Putamen (tissue), 1 donor: ENCODE measurements around the gene ECSIT.
A peak's percentile ranks its signal among the peaks of the same experiment; 100 is the strongest.

Experiments used
- DNase-seq: peaks from one replicate; pipeline ENCODE4 v3.0.0-alpha.2; 2016; ENCODE audit warnings: low spot score

ECSIT gene

DNA sequence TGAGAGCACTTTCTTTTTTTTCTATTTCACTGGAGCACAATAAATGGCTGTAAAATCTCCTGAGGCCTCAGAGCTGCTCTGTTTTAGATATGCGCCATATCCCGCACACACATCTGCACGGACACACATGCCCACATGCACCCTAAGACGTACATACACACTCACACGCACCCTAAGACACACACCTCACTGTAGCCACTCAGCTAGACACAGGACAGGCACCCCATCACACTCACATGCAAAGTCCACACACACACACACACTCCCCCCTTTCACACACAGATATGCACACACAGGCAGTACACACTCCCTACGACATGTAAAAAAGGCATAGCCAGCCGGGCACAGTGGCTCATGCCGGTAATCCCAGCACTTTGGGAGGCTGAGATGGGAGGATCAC is 21.3 kb upstream of the ECSIT start:
- no peak for DNase-seq

DNA sequence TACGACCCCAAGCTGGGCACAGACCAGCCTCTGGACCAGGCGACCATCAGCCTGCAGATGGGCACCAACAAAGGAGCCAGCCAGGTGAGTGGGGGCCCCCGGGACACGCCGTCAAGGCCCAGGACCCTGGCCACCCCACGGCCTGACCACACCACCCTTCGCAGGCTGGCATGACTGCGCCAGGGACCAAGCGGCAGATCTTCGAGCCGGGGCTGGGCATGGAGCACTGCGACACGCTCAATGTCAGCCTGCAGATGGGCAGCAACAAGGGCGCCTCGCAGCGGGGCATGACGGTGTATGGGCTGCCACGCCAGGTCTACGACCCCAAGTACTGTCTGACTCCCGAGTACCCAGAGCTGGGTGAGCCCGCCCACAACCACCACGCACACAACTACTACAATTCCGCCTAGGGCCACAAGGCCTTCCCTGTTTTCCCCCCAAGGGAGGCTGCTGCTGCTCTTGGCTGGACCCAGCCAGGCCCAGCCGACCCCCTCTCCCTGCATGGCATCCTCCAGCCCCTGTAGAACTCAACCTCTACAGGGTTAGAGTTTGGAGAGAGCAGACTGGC is 20.5 kb upstream of the ECSIT start:
- DNase-seq: no peak

DNA sequence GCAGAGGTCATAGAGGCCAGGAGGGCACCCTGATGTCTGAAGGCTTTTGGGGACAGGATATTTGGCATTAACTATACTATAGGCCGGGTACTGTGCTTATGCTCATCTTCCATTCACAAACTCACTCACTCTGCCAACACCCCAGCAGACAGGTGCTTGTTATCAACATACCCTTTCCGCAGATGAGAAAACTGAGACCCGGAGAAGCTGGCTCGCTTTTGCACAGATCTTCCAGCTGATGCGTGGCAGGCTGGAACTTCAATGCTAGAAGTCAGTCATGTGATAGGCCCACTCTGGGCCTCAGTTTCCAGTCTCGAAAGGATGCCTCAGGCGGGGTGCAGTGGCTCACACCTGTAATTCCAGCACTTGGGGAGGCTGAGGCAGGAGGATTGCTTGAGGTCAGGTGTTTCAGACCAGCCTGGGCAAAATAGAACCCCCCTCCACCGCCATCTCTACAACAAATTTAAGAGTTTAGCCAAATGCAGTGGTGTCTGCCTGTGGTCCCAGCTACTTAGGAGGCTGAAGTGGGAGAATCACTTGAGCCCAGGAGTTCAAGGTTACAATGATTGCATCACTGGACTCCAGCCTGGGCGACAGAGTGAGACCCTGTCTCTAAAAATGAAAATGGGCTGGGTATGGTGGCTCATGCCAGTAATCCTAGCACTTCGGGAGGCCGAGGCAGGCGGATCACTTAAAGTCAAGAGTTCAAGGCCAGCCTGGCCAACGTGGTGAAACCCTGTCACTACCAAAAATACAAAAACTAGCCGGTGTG is 19.2 kb upstream of the ECSIT start:
- no peak for DNase-seq

DNA sequence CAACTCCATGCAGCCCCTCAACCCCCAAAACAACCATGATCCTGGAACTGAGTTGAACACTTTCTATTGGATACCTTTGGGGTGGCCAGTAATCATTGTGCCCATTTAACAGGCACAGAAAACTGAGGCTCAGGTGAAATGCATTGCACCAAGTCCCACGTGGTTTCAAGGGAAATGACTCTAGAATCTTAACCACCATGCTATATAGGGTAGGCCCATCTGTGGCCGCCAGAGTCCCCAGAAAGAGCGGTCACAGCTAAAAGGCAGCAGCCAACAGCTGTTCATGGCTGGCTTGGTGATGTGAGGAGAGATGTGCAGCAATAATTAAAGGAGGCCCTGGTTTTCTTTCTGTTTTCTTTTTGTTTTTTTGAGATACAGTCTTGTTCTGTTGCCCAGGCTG is 12.3 kb upstream of the ECSIT start:
- no peak for DNase-seq

DNA sequence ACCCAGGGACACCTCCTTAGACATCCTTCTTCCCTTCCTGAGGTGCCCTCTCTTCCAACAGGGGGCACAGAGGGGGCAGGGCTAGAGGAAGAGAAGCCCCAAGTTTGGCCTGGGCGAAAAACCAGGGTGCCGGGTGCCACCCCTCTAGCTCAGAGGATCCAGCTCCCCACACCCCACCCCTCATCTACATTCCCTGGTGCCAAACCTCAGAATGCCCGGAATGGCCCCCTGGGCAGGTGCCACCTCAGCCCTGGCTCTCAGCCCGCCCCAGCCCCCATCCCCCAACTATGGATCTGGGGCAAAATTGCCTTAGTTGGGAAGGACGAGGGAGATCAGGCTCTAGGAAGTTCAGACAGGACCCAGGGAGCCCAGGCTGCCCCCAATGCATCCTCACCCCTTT is 11.7 kb upstream of the ECSIT start:
- DNase-seq: no peak

DNA sequence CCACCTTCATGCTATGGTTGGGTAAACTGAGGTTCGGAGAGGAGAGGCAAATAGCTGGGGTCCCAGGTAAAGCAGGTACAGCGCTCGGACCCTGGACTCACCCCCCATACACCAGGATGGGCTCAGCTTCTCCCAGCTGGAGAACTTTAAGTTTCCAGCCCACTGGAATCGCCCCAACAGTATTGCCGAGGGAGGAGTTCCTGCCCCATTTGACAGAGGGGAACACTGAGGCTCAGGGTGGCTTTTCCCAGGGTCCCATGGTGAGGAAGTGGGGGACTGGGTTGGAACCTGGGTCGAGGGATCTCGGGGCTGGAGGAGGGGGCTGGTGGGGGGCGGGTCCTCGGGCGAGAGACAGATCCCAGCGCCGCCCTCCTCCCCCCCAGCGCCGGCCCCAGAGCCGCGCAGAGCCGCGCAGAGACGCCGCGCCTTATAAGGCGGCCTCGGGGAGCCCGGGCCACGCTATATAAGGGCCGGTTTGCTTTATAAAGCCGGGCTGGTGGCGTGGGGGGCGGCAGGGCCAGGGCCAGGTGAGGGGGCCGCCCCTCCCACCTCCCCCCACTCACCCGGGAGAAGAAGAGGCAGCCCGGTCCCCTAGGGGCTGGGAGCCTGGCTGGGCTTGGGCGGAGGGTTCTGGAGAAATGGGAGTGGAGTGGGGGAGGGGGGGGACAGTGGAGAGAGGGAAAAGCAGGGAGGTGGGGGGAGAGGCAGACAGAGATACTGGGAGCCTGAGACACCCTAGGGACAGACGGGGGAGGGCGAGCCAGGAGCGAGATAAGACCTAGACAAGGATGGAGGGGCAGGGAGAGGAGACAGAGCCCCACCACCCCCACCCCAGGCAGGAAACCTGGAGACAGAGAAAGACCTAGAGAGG is 10.8 kb upstream of the ECSIT start:
- DNase-seq: no peak

DNA sequence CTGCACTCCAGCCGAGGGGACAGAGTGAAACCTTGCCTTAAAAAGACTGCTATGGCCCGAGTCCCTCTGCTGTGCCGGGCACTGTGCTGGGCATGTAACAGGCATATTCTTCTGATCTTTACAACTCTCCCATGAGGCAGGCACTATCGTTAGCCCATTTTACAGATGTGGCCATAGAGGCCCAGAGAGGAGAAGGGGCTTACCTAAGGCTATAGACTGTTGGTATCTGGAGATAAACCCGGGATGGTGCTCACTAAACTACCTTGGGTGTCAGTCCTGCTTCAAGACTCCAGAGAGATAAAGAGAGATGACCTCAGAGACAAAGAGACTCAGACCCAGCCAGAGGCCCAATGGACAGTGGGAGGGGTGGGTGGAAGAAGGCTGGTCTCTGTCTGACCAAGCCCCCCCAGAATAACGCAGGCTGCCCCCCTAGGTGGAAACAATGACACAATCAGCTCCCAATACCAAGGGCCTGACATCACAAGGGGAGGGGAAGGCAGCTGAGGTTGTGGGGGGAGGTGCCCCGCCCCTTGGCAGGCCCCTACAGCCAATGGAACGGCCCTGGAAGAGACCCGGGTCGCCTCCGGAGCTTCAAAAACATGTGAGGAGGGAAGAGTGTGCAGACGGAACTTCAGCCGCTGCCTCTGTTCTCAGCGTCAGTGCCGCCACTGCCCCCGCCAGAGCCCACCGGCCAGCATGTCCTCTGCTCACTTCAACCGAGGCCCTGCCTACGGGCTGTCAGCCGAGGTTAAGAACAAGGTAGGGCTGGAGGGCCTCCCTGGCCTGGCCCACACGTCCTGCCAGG is 9.5 kb upstream of the ECSIT start, which contains the start of gene CNN1:
Gene CNN1, plus strand, starts transcription at position 620 of the 805 bp plus-strand sequence. Its CDS starts 77 bp downstream, at position 697.
- no peak for DNase-seq

DNA sequence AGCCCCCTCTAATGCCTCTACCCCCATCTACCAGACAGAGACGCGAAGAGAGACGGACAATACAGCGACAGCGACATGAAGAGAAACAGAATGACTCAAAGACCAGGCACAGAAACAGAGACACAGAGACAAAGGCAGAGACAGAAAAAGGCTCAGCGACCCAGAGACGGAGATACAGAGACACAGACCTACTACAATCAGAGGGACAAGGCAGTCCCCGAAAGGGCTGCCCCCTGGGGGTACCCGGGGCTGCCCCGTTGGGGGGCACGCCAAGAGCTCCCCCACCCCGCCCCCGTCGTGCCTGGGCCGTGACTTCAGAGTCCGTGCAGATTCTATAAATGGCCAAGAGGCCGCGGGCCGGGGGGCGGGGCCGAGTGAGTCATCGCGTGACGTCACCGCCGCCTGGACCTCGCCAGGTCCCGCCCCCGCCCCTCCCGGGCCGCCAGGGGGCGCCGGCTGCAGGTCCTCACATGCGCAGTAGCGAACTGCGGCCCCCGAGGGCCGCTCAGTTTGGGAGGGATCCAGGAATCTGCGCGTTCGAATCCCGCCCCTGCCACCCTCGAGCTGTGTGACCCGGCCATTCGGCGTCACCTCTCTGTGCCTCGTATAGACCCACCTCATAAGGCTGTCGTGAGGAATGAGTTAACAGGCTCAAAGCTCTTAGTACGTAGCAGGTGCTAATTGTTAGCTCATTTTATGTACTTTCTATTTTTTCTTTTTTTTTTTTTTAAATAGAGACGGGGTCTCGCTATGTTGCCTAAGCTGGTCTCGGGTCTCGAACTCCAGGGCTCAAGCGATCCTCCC is 7.1 kb upstream of the ECSIT start:
- DNase-seq: peak; percentile 79

DNA sequence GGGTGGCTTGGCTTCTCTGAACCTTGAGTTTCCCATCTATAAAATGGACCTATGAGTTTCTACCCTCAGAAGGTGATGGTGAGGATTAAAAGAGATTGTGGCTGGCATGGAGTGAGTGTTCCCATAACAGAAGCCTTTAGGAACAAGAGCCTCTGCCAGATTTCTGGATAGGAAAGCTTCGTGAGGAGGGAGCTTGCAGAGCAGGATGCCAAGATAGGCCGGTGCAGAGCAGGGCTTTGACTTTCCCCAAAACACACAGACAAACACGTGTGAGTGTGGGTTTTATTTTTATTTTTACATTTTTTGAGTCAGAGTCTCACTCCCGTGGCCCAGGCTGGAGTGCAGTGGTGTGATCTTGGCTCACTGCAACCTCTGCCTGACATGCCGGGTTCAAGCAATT is 6.0 kb upstream of the ECSIT start:
- DNase-seq: no peak

DNA sequence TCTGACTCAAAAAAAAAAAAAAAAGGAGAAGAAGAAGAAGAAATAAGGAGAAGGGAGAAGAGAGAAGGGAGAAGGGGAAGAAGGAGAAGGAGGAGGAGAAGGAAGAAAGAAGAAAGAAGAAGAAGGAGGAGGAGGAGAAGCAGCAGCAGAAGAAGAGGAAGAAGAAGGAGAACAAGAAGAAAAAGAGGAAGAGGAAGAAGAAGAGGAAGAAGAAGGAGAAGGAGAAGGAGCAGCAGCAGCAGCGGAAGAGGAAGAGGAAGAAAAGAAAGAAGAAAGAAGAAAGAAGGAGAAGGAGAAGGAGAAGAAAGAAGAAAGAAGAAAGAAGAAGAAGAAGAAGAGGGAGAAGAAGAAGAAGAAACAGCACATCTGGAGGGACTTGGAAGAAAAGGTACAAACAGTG is 5.6 kb upstream of the ECSIT start:
- no peak for DNase-seq

DNA sequence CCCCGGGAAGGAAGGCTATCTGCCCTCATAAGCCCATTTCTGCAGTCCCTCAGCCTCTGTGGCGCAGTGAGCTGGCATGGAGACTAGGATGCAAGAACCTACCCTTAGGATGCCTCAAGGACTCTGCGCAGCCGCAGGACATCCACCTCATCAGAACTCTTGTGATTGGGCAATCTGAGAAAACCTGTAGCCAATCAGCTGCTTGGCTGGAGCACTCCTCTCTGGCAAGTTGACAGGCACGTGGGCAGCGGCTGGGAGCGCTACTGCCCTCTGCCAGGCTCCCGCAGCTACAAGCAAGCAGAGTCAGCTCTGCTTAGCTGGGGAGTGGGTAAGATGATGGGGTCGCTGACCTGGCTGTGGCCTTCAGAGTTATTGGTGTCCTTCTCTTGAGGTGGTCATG is 1.5 kb upstream of the ECSIT start:
- peak; percentile 93 for DNase-seq

DNA sequence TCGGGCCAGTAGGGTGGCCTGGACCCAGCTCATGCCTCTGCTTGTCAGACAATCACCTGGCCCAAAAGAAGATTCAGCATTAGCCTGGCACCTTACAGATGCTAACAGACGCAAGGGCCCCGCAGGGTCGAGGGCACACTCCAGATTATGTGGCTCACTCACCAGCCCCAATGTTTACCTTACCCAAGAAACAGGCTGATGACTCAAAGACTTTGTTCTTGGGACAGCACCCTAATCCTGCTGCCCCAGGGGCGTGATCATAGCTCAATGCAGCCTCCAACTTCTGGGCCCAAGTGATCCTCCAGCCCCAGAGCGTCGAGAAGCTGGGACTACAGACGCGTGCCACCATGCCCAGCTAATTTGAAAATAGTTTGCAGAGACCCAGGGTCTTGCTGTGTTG is 9.8 kb downstream of the ECSIT start:
- no peak for DNase-seq

DNA sequence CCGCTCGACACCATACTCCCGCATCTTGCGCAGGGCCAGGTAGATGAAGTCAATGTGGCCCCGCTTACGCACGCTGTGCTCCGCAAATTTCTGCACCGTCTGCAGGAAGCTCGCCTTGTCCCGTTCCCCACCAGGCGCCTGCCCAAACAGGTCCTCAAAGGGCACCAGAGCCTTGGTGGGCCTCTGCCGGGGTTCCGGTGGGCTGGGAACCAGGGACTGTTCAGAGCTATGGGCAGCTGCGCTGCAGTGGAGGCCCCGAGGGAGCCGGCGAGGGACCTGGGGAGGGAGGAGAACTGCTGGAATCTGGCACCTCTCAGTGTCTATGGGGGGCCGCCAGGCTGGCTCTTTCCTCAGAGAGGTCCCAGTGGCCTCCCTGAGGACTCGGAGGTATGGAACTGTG is 15.0 kb downstream of the ECSIT start:
- DNase-seq: no peak

DNA sequence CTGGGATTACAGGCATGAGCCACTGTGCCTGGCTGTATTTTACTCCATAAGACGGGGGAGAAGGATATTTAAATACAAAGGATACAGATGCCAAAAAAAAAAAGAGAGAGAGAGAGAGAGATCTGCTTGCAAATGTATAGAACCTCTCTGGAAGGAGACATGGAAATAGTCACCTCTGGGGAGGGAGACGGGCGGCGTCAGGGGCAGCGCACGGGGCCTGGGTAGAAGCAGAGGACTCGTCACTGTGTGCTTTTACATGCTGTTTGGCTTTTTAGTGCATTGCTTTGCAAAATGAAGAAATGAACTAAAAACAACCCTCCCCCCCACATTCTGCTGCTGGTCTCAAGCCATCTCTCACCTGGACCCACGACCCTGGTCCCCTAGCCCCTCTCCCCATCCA is 18.5 kb downstream of the ECSIT start:
- no peak for DNase-seq

DNA sequence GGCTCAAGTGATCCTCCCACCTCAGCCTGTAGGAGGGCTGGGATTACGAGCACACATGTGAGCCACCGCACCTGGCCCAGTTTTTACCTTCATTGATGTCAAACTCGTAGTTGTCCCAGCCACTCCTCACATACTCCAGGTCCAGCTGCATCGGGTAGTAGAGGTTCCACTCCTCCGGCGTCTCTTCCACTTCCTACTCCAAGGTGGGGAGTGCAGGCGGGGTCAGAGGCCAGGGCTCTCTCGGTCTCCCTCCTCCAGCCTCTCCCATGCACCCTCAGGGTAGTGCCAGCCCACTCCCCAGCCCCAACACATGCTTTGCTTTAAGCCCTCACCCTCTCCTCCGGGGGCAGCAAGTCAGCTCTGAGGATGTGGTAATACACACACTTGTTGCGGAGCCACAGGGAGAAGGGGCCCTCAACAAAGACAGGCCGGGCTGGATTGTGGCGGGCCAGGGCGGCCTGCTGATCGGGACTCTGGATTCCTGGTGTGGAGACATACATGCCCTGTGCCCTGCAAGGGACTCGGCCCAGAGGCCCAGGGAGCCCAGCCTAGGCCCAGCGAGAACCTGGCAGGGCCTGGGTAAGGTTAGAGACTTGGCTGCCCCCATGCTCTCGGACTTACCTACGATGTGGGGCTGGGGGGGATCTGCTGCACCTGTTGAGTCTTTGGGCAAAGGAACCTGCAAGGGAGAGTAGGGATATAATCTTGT is 21.4 kb downstream of the ECSIT start:
- no peak for DNase-seq

DNA sequence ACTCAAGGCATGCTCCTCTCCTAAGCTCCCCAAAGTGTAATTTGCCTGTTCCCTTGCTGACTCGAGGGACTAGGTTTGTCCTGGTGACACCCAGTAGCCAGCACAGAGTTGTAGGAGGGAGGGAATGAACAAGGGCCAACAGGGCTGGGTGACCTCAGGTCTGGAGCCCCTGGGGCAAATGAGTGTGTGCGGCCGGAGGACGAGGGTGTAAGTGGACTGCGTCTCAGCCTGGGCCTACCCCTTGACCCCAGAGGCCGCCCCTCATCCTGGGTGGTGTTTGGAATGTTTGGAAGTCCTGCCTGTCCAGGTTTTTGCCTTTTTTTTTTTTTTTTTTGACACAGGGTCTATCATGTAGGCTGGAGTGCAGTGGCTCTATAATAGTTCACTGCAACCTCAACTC is 22.0 kb downstream of the ECSIT start:
- no peak for DNase-seq

DNA sequence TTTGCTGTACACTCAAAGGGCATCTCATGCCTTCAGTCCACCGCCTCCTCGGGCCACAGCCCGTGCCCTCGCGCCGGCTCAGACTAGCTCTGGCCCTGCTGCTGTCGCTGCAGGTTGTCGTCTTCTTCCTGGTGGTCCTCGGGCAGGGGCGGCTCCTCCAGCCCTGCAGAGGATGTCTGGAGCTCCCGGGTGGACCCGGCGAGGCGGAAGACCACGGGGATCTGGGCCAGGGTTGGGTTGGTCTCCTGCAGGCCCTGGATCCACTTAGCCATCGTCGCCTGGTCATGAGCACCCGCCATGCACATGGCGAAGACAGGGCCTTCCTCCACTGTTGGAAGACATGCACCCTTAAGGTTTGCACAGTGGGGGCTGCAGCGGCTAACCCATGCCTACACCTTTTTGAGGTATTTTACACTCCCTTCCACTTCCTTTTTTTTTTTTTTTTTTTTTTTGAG is 22.8 kb downstream of the ECSIT start:
- DNase-seq: no peak

DNA sequence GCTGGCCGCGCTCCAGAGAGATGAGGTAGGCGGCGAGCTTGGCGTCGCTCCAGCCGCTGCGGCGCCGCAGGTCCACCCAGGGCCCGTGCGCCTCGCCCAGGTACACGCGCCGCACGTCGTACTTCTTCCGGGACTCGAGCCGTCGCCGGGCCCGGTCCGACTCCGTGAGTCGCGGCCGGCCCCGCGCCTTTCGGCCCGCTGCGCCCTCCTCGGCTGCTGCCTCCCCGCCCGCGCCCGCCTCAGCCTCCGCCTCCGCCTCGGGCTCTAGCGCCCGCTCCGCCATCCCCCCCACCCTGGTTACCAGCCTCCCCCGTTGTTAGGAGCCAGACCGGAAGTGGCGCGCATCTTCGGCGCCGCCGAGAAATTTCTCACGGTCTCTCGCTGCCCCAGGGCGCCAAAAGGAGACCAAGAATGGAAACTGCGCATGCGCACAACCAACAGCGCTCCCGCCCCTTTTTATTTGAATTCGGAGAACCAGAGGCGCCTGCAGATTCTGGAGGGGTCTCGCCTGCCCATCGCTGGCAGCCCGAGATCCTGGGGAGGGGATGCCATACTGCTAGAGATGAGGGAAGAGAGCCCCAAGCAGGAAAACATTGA is 23.3 kb downstream of the ECSIT start, which contains the start of gene ZNF653:
Gene ZNF653, minus strand, starts transcription at position 336 of the 597 bp plus-strand sequence. Its CDS starts 53 bp downstream, at position 283.
- peak; percentile 92 for DNase-seq

DNA sequence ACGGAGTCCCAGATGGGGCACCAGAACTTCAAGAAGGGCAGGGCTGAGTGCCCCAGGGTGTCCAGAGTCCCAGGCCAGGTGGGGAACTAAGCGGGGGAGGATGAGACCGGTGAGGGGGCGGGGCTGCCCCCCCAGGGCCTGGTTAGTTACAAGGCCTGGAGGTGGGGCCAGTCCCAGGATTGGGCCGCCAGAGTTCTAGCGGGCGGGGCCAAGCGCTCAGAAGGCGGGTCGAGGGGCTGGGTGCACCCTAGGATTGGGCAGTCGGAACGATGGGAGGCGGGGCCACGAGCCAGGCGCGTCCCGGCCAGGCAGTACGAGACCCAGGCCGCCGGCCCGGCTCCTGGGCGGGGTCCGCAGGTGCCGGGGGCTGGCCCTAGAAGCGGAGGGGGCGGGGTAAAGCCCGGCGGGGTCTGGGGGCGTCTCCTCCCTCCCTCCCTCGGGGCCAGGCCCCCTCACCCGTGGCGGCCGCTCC is 23.9 kb downstream of the ECSIT start:
- peak; percentile 94 for DNase-seq
